Brain microvascular endothelial cell (primary cell): ENCODE measurements around the gene TMEM175.

Experiments used
- DNase-seq: peaks from one replicate; pipeline ENCODE4 v3.0.0-alpha.2; 2020
- H3K27ac ChIP-seq: fragments of 250-450 bp; sonication (Bioruptor Pico); 2 replicates; pipeline ENCODE4 v1.5.1; 2020; ENCODE audit warnings: mild to moderate bottlenecking, moderate library complexity
- H3K27me3 ChIP-seq: fragments of 250-450 bp; sonication (Bioruptor Pico); replicated peaks from 2 replicates; pipeline ENCODE4 v1.5.1; 2020; ENCODE audit warnings: mild to moderate bottlenecking
- H3K36me3 ChIP-seq: fragments of 250-450 bp; sonication (Bioruptor Pico); replicated peaks from 2 replicates; pipeline ENCODE4 v1.5.1; 2020; ENCODE audit warnings: mild to moderate bottlenecking
- H3K4me3 ChIP-seq: 2 replicates; pipeline ENCODE4 v1.5.1; 2011; ENCODE audit warnings: low read depth, mild to moderate bottlenecking, control low read depth, low read length, moderate library complexity
- in situ Hi-C: cut with HindIII; loops from 2 replicates; pipeline ENCODE4 v1.10.0; 2017; ENCODE audit warnings: low sequenced_read_pairs, low pct_ligation_motif_present
- TF ChIP-seq, protein P1 (sequence below): IDR thresholded peaks from 2 replicates; pipeline ENCODE4 v1.5.1; 2011; ENCODE audit warnings: low read depth, mild to moderate bottlenecking, moderate library complexity, low read length, control low read depth, inconsistent platforms; ENCODE audit errors: missing control alignments

TMEM175 gene

DNA sequence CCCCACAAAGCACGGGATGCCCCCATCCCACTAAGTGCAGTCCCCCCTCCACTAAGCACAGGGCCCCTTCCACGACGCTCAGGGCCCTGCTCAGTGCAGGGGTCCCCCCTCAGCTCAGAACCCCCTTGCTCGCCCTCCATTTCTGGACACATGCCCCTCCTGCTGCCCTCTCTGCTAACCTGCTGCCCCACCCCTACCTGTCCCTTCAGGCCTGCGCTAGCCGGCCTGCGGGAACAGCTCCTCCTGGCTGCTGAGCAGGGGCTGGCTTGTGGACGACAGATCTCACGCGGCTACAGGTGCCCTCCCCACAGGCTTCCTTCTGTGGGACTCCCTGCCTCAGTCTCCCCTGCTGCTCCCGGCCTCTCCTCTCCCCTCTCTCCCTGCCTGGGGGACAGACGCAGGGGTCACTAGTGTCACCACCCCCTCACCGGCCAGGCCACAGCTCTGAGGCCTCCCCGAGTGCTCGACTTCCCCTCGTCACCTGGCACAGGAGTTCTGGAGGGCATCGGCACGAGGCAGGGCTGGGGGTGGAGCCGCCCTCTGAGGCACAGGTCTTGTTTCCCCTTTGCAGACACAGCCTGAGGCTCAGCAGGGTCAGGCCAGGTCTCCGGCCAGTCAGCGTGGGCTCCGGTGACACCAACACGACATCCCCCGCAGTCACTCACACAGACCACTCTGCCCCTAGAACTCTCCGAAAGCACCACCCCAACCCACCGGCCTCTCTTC, 21.7 kb upstream of the TMEM175 start:
- no peak for DNase-seq
- Histone ChIP-seq H3K4me3 (no peak overlapping the region), H3K27ac (no peak overlapping the region), H3K36me3 (peaks cover 13% of the 10 kb centered on the region), H3K27me3 (no peaks in the 10 kb centered on the region)
- in situ Hi-C loops = no loop called here
- TF ChIP-seq, protein P1, sequence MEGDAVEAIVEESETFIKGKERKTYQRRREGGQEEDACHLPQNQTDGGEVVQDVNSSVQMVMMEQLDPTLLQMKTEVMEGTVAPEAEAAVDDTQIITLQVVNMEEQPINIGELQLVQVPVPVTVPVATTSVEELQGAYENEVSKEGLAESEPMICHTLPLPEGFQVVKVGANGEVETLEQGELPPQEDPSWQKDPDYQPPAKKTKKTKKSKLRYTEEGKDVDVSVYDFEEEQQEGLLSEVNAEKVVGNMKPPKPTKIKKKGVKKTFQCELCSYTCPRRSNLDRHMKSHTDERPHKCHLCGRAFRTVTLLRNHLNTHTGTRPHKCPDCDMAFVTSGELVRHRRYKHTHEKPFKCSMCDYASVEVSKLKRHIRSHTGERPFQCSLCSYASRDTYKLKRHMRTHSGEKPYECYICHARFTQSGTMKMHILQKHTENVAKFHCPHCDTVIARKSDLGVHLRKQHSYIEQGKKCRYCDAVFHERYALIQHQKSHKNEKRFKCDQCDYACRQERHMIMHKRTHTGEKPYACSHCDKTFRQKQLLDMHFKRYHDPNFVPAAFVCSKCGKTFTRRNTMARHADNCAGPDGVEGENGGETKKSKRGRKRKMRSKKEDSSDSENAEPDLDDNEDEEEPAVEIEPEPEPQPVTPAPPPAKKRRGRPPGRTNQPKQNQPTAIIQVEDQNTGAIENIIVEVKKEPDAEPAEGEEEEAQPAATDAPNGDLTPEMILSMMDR = no peak

DNA sequence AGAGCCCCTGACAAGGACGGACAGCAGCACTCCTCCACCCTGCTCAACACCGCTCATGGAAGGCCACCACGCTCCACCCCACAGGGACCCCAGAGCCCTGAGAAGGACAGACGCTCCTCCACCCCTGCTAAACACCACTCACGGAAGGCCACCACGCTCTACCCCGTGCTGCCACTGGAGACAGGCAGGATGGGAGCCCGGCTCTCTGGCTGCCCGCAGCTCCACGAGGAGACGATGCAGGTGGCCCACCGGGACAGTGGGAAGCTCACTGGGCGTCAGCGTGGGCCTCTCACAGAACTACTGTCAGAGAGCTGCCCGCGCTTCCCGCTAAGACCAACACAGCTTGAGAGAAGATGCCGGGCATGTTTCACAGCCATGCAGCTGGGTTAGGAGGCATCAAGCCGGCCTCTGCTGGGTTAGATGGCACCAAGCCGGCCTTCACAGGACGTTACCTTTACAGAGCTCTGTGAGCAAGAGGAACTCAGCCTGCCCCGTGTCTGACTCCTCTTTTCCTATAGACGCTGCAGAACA, 21.0 kb upstream of the TMEM175 start:
- TF ChIP-seq, protein P1 = no peak
- H3K27ac ChIP-seq = no peak overlapping the region
- in situ Hi-C loops = no loop called here
- no peaks in the 10 kb centered on the region for H3K27me3 ChIP-seq
- no peak for DNase-seq
- H3K4me3 ChIP-seq = no peak overlapping the region
- H3K36me3 ChIP-seq = peaks cover 13% of the 10 kb centered on the region

DNA sequence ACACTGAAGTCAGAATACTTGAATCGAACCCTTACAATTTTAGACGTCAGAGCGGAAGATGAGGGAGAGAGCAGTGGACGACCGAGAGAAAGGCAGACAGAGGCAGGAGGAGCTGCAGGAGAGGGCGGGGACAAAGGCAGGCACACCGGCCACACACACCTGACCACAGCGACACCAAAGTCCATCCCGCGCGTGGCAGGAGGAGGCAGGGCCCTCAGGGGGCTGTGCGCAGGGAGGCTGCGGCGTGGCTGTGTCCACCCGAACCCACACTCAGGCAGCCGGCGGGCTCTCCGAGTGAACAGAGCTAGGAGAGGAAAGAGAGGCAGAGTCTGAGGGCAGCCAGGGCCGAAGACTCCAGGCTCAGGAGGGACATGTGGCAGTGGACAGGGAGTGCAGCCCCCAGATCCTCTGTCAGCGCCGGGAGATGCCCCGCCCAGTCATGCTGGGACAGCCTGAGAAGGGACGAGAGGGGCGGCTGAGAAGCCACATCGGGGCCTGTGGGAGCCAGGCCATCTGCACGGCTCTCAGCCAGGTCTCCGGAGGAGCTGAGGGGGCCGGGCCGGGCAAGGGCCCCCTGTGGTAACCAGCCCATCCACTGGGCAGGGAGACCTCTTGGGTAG, 20.3 kb upstream of the TMEM175 start:
- Histone ChIP-seq H3K27ac (no peak overlapping the region), H3K27me3 (no peaks in the 10 kb centered on the region), H3K4me3 (no peak overlapping the region), H3K36me3 (peaks cover 13% of the 10 kb centered on the region)
- in situ Hi-C loops = no loop called here
- no peak for DNase-seq
- TF ChIP-seq, protein P1 = no peak

DNA sequence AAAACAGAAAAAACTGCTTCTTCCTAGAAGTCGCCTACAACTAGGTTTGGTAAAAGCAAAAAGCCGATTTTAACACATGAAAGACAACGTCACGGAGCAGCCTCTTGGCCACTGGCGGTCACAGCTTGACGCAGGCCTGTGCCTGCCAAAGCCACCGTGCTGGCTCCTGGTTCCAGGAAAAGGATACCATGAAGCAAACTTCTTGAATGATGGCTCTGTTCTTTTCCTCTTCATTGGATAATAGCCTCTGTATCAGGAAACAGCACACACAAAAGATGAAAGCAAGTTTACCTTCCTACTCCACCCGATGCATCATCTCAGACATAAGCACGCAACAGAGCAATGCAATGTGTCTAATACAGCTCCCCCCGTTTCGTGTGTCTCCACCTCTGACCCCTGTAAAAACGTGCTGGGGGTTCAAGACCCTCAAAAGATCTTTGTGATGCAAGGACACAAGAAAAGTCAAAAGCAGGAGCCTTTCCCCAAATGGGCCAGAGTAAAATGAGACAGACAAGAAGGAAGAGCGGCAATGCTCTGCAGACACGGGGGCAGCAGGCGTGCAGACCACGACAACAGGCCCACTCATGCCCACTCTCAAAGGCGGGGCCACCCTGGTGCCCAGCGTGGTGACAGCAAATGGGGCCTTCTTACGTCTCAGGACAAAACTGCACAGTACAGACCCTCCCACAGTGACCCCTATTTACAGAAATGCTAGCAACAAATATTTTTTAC, 19.5 kb upstream of the TMEM175 start:
- Histone ChIP-seq H3K27ac (no peak overlapping the region), H3K36me3 (peaks cover 13% of the 10 kb centered on the region), H3K4me3 (no peak overlapping the region), H3K27me3 (no peaks in the 10 kb centered on the region)
- in situ Hi-C loops = no loop called here
- TF ChIP-seq, protein P1 = no peak
- DNase-seq = no peak

DNA sequence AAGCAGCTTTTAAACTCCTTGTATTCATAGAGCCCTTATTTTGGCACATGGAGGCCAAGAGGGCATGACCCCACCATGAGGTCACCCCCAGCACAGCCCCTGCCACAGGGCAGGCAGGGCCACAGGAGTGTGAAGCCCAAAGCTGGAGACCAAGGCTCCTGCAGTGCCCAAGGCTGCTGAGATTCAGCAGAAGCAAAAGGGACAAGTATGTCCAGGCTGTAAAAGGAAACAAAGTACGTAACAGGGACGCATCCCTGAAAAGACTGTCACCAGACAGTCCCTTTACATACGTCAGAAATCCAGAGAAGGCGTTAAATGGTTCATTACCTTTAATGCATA, 19.0 kb upstream of the TMEM175 start:
- H3K27me3 ChIP-seq = no peaks in the 10 kb centered on the region
- no peak overlapping the region for H3K27ac ChIP-seq
- in situ Hi-C loops = no loop called here
- TF ChIP-seq, protein P1 = no peak
- no peak overlapping the region for H3K4me3 ChIP-seq
- no peak for DNase-seq
- H3K36me3 ChIP-seq = peaks cover 12% of the 10 kb centered on the region
